ENCODE data around the gene EFNA5. TPM values are rescaled to one million over a fixed set of nuclear protein-coding genes. Genes with fewer than 3 reads are reported as not detected.

EFNA5 gene
- total and polyA plus RNA-seq, 8 donors, result 0.29 to 187 (median 3.1) TPM

GRCh38 chr5:107604990-107605389 is 65.7 kb downstream of the EFNA5 start:
- Histone ChIP-seq H3K36me3 (no peaks in the 10 kb centered on the region), H3K4me1 (peaks cover 0 to 17% (median 7%) of the 10 kb centered on the region in 4 donors), H3K4me3 (no peak overlapping the region), H3K9me3 (no peaks in the 10 kb centered on the region), H3K27ac (no peak overlapping the region), H3K27me3 (no peaks in the 10 kb centered on the region)
- no peak for DNase-seq
- 39 to 57% (median 55%) methylated on average over 3 of the region's 3 CpGs for WGBS, 5 donors
- no peak for TF ChIP-seq POLR2A (IDR thresholded peaks at IDR 0.05)
- TF ChIP-seq, protein P1, sequence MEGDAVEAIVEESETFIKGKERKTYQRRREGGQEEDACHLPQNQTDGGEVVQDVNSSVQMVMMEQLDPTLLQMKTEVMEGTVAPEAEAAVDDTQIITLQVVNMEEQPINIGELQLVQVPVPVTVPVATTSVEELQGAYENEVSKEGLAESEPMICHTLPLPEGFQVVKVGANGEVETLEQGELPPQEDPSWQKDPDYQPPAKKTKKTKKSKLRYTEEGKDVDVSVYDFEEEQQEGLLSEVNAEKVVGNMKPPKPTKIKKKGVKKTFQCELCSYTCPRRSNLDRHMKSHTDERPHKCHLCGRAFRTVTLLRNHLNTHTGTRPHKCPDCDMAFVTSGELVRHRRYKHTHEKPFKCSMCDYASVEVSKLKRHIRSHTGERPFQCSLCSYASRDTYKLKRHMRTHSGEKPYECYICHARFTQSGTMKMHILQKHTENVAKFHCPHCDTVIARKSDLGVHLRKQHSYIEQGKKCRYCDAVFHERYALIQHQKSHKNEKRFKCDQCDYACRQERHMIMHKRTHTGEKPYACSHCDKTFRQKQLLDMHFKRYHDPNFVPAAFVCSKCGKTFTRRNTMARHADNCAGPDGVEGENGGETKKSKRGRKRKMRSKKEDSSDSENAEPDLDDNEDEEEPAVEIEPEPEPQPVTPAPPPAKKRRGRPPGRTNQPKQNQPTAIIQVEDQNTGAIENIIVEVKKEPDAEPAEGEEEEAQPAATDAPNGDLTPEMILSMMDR (IDR thresholded peaks at IDR 0.05), result no peak
- intact Hi-C loops (cut with DNase I; ENCODE audit: low total_unique reads), result no loop called here

DNA sequence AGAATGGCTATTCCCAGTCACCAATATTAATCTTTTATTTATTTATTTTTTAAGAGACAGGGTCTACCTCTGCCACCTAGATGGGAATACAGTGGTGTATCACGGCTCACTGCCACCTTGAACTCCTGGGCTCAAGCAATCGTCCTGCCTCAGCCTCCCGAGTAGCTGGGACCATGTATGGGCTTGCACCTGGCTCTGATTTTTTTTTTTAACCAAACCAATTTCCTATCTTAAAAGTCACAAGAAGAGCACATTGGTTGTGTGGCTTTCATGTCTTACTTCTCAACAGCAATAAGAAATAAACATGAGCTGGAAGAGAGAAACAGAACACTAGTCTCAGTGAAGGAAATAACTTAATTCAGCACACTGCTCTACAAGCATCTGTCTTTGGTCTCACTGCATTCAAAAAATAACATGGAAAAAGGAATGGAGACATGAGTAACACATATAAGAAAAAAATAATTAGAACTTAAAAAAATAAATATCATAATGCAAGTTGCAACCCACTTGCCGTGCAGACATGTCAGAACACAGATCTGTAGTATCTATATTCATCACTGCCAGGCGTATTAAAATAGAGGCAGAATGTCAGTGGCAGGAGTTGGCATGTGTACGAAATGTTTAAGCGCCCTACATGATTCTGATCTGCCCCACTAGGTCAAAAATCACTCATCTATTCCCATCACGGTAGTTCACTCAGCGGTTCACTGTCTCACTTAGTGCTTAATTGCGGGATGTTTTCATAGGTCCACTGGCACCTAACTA is 66.4 kb downstream of the EFNA5 start:
- no peak for DNase-seq
- WGBS, 5 donors, result 87 to 95% (median 91%) methylated on average over 10 of the region's 10 CpGs
- Histone ChIP-seq H3K4me3 (no peak overlapping the region), H3K36me3 (no peaks in the 10 kb centered on the region), H3K27me3 (no peaks in the 10 kb centered on the region), H3K27ac (no peak overlapping the region), H3K4me1 (peaks cover 0 to 17% (median 7%) of the 10 kb centered on the region in 4 donors), H3K9me3 (no peaks in the 10 kb centered on the region)
- no peak for TF ChIP-seq POLR2A (IDR thresholded peaks at IDR 0.05)
- intact Hi-C loops (cut with DNase I; ENCODE audit: low total_unique reads), result no loop called here

DNA sequence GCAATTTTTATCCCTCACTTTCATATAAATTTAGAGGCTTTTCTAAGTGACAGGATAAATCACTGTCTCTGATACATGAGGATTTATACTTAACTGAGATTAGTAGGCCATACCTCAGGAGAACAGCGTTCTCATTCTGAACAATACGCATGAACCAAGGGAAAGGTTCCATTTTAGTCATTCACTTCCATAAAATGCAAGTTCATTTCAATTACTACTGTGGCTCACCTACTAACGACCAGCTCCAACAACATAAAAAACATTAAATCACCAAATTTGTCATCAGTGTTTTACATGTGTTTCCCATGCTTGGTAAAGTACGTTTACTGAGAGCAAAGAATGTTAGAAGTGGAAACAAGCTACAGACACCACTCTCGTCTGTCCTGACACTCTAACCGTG is 67.4 kb downstream of the EFNA5 start:
- no peak for DNase-seq
- H3K4me1 ChIP-seq, result peaks cover 0 to 17% (median 7%) of the 10 kb centered on the region in 4 donors
- no peaks in the 10 kb centered on the region for H3K9me3 ChIP-seq
- no peak overlapping the region for H3K4me3 ChIP-seq
- intact Hi-C loops (cut with DNase I; ENCODE audit: low total_unique reads), result no loop called here
- H3K27me3 ChIP-seq, result no peaks in the 10 kb centered on the region
- no peaks in the 10 kb centered on the region for H3K36me3 ChIP-seq
- H3K27ac ChIP-seq, result no peak overlapping the region
- 87 to 93% (median 90%) methylated on average over 6 of the region's 6 CpGs for WGBS, 5 donors
- TF ChIP-seq POLR2A (IDR thresholded peaks at IDR 0.05) (no peak), POLR2AphosphoS5 (IDR thresholded peaks at IDR 0.05) (no peak), EP300 (IDR thresholded peaks at IDR 0.05) (no peak)
- TF ChIP-seq, protein P1 (IDR thresholded peaks at IDR 0.05), result no peak

DNA sequence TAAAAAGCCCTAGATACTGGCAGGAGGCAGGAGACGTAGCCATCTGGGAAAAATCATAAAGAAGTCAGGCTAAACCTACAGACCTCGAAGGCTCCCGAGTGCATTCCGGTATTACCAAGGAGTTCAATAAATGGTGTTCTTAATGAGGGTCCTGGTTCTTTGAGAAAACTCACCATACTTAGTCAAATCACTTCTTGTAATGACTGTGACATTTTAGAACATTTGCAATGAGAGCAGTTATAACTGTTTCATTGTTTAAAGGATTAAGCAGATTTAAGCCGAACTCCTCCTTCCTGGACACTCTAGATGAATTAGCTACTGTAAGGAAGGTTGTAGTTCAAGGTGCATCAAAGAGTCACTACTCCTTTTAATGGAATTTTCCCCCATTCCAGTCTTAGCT is 67.8 kb downstream of the EFNA5 start:
- Histone ChIP-seq H3K9me3 (no peaks in the 10 kb centered on the region), H3K36me3 (no peaks in the 10 kb centered on the region), H3K4me3 (no peak overlapping the region), H3K27ac (no peak overlapping the region), H3K27me3 (no peaks in the 10 kb centered on the region), H3K4me1 (peaks cover 0 to 15% (median 7%) of the 10 kb centered on the region in 4 donors)
- TF ChIP-seq POLR2AphosphoS5 (IDR thresholded peaks at IDR 0.05) (no peak), POLR2A (IDR thresholded peaks at IDR 0.05) (no peak)
- WGBS, 5 donors, result 80 to 93% (median 89%) methylated on average over 5 of the region's 5 CpGs
- intact Hi-C loops (cut with DNase I; ENCODE audit: low total_unique reads), result no loop called here
- DNase-seq, result no peak

DNA sequence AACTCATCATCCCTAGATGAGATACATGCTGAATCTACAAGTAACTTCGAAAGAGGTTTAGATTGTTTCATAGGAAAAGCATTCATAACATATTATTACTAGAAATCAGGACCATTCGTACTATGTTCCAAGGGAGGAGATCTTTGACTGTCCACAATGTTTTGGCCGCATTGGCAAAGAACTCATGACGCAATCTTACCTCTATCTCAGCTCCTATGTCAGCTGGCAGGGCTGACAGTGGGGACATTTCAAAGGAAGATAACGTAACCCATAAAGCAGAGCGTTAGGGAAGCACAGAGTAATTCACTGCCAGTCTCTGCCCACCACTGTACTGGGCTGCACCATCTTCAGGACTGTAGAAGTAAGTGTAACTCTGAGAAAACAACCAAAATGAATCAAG is 69.7 kb downstream of the EFNA5 start:
- peaks cover 0 to 15% (median 4%) of the 10 kb centered on the region in 4 donors for H3K4me1 ChIP-seq
- 70 to 92% (median 91%) methylated on average over 6 of the region's 6 CpGs for WGBS, 5 donors
- no peaks in the 10 kb centered on the region for H3K9me3 ChIP-seq
- H3K27ac ChIP-seq, result no peak overlapping the region
- TF ChIP-seq POLR2AphosphoS5 (IDR thresholded peaks at IDR 0.05) (no peak), EP300 (IDR thresholded peaks at IDR 0.05) (no peak), POLR2A (IDR thresholded peaks at IDR 0.05) (no peak)
- TF ChIP-seq, protein P1 (IDR thresholded peaks at IDR 0.05), result no peak
- H3K36me3 ChIP-seq, result no peaks in the 10 kb centered on the region
- H3K27me3 ChIP-seq, result no peaks in the 10 kb centered on the region
- intact Hi-C loops (cut with DNase I; ENCODE audit: low total_unique reads), result no loop called here
- H3K4me3 ChIP-seq, result no peak overlapping the region
- DNase-seq, result no peak
